ENCODE results near the gene SERPINA4. TPM values are rescaled to one million over a fixed set of nuclear protein-coding genes. Genes with fewer than 3 reads are reported as not detected.

Gene SERPINA4
- total and polyA plus RNA-seq, 9 of the 15 experiments (the other 6 are each of a cell fraction or from before 2014, with no cell fraction given): not detected

GRCh38 chr14:94514351-94514750, 46.9 kb upstream of the SERPINA4 start:
- Histone ChIP-seq H3K27me3 (ENCODE audit: control insufficient read depth in 2 of 2, insufficient read depth in 2 of 2, low read length in 2 of 2) (no peaks in the 10 kb centered on the region; a peak in 1 of 5 replicates), H3K36me3 (ENCODE audit: control insufficient read depth, insufficient read depth, low read length) (no peaks in the 10 kb centered on the region), H2AFZ (ENCODE audit: low read depth, low read length) (no peak overlapping the region), H4K20me1 (replicated peaks; ENCODE audit: control insufficient read depth, insufficient read depth, low read length) (no peaks in the 10 kb centered on the region), H3K9me1 (ENCODE audit: control insufficient read depth, insufficient read depth, low read length) (no peaks in the 10 kb centered on the region), H3K4me1 (replicated peaks in 1 of 2; ENCODE audit: control insufficient read depth in 2 of 2, insufficient read depth in 2 of 2, low read length in 2 of 2) (no peaks in the 10 kb centered on the region), H3K9me3 (replicated peaks; ENCODE audit: control insufficient read depth, insufficient read depth, low read depth, low read length) (no peaks in the 10 kb centered on the region), H3K79me2 (ENCODE audit: control insufficient read depth, insufficient read depth, low read length) (no peaks in the 10 kb centered on the region), H3K27ac (ENCODE audit: extremely low read depth, low read depth, low read length) (no peak overlapping the region), H3K4me3 (no peak overlapping the region), H3K9ac (ENCODE audit: insufficient read depth in 1 of 2, low read depth in 2 of 2, low read length in 2 of 2) (no peak overlapping the region), H3K4me2 (ENCODE audit: insufficient read depth, low read length) (no peak overlapping the region)
- no peak for FAIRE-seq
- no peak for DNase-seq (ENCODE audit: extremely low read depth in 1 of 4, low spot score in 3 of 4)
- no TSS peak for BruUV-seq (replicated peaks)
- POLR2A ChIA-PET: no interaction called here
- in situ Hi-C loops (cut with MboI) (no loop called here), intact Hi-C loops (cut with micrococcal nuclease) (no loop called here)
- ATAC-seq: no peak
- CTCF ChIA-PET (ENCODE audit: low intra/inter-chr PET ratio): no interaction called here
- 0% methylated on average over 5 of the region's 7 CpGs for WGBS (ENCODE audit: insufficient coverage, low coverage, missing lambda C conversion rate)
- TF ChIP-seq BRCA1 (IDR thresholded peaks at IDR 0.05): no peak
- TF ChIP-seq BRCA1 (CRISPR knock-in tag; IDR thresholded peaks at IDR 0.05): no peak
- no peak for TF ChIP-seq TAF1 (IDR thresholded peaks at IDR 0.05; ENCODE audit: control insufficient read depth, extremely low read depth, insufficient read depth, low read length, severe bottlenecking)
- no peak for TF ChIP-seq TRIM28 (IDR thresholded peaks at IDR 0.05)
- TF ChIP-seq ZBTB17 (CRISPR knock-in tag; IDR thresholded peaks at IDR 0.05): no peak
- no peak for TF ChIP-seq ELF2 (CRISPR knock-in tag; IDR thresholded peaks at IDR 0.05)
- TF ChIP-seq HIVEP1 (CRISPR knock-in tag; IDR thresholded peaks at IDR 0.05): no peak
- TF ChIP-seq, protein P1, sequence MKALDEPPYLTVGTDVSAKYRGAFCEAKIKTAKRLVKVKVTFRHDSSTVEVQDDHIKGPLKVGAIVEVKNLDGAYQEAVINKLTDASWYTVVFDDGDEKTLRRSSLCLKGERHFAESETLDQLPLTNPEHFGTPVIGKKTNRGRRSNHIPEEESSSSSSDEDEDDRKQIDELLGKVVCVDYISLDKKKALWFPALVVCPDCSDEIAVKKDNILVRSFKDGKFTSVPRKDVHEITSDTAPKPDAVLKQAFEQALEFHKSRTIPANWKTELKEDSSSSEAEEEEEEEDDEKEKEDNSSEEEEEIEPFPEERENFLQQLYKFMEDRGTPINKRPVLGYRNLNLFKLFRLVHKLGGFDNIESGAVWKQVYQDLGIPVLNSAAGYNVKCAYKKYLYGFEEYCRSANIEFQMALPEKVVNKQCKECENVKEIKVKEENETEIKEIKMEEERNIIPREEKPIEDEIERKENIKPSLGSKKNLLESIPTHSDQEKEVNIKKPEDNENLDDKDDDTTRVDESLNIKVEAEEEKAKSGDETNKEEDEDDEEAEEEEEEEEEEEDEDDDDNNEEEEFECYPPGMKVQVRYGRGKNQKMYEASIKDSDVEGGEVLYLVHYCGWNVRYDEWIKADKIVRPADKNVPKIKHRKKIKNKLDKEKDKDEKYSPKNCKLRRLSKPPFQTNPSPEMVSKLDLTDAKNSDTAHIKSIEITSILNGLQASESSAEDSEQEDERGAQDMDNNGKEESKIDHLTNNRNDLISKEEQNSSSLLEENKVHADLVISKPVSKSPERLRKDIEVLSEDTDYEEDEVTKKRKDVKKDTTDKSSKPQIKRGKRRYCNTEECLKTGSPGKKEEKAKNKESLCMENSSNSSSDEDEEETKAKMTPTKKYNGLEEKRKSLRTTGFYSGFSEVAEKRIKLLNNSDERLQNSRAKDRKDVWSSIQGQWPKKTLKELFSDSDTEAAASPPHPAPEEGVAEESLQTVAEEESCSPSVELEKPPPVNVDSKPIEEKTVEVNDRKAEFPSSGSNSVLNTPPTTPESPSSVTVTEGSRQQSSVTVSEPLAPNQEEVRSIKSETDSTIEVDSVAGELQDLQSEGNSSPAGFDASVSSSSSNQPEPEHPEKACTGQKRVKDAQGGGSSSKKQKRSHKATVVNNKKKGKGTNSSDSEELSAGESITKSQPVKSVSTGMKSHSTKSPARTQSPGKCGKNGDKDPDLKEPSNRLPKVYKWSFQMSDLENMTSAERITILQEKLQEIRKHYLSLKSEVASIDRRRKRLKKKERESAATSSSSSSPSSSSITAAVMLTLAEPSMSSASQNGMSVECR (CRISPR knock-in tag; IDR thresholded peaks at IDR 0.05): no peak
- TF ChIP-seq HMGN3 (IDR thresholded peaks at IDR 0.05; ENCODE audit: borderline replicate concordance, extremely low read depth, insufficient read length, low read depth, low read length): no peak
- TF ChIP-seq BCLAF1 (IDR thresholded peaks at IDR 0.05; ENCODE audit: borderline replicate concordance in 1 of 2, control insufficient read depth in 1 of 2, low read depth in 2 of 2, low read length in 1 of 2): no peak
- TF ChIP-seq, protein P2, sequence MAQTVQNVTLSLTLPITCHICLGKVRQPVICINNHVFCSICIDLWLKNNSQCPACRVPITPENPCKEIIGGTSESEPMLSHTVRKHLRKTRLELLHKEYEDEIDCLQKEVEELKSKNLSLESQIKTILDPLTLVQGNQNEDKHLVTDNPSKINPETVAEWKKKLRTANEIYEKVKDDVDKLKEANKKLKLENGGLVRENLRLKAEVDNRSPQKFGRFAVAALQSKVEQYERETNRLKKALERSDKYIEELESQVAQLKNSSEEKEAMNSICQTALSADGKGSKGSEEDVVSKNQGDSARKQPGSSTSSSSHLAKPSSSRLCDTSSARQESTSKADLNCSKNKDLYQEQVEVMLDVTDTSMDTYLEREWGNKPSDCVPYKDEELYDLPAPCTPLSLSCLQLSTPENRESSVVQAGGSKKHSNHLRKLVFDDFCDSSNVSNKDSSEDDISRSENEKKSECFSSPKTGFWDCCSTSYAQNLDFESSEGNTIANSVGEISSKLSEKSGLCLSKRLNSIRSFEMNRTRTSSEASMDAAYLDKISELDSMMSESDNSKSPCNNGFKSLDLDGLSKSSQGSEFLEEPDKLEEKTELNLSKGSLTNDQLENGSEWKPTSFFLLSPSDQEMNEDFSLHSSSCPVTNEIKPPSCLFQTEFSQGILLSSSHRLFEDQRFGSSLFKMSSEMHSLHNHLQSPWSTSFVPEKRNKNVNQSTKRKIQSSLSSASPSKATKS (CRISPR knock-in tag; IDR thresholded peaks at IDR 0.05): no peak
- no peak for TF ChIP-seq SMARCE1 (IDR thresholded peaks at IDR 0.05)
- no peak for TF ChIP-seq STAT5A (IDR thresholded peaks at IDR 0.05; ENCODE audit: borderline replicate concordance, low read length)
- TF ChIP-seq CHD1 (IDR thresholded peaks at IDR 0.05; ENCODE audit: low read length): no peak
